HL-60 (cell line): ENCODE results near the gene NRN1L.

Source experiments
- DNase-seq, 2 experiments: peaks; one replicate each; pipeline ENCODE4 v3.0.0-alpha.2; 2010 to 2020; ENCODE audit warnings: low read depth in 1 of 2, low spot score in 1 of 2
- H3K27ac ChIP-seq: fragments of 250-450 bp; sonication (Bioruptor Pico); replicated peaks from 2 replicates; pipeline ENCODE4 v1.5.1; 2020; ENCODE audit warnings: mild to moderate bottlenecking, moderate library complexity
- H3K27me3 ChIP-seq: fragments of 250-450 bp; sonication (Bioruptor Pico); 2 replicates; pipeline ENCODE4 v1.5.1; 2021; ENCODE audit warnings: mild to moderate bottlenecking, moderate library complexity; ENCODE audit not compliant: insufficient read depth, poor library complexity, severe bottlenecking
- H3K4me3 ChIP-seq: replicated peaks from 2 replicates; pipeline ENCODE4 v1.5.1; 2011; ENCODE audit warnings: mild to moderate bottlenecking, control low read depth, low read length; ENCODE audit not compliant: insufficient read depth
- CTCF ChIP-seq: IDR thresholded peaks from one replicate; pipeline ENCODE4 v1.5.1; 2011; ENCODE audit warnings: low read length, control low read depth, inconsistent platforms; ENCODE audit not compliant: insufficient read depth
- GABPA ChIP-seq: IDR thresholded peaks from 2 replicates; pipeline ENCODE4 v1.6.1; 2012; ENCODE audit warnings: low read depth
- POLR2AphosphoS5 ChIP-seq: IDR thresholded peaks from 2 replicates; pipeline ENCODE4 v1.6.1; 2012; ENCODE audit warnings: low read depth
- REST ChIP-seq: IDR thresholded peaks from 2 replicates; pipeline ENCODE4 v1.6.1; 2012; ENCODE audit warnings: low read depth; ENCODE audit not compliant: insufficient replicate concordance
- SPI1 ChIP-seq: IDR thresholded peaks from 2 replicates; pipeline ENCODE4 v1.6.1; 2012; ENCODE audit warnings: low read depth, mild to moderate bottlenecking, borderline replicate concordance

Gene NRN1L

GRCh38 chr16:67841816-67842508, 42.7 kb upstream of the NRN1L start, which contains the start of gene THAP11:
THAP11 (plus strand) TSS chr16:67842320; CDS start chr16:67842555, 235 bp downstream.
- H3K27me3 ChIP-seq: no peaks in the 10 kb centered on the region
- TF ChIP-seq POLR2AphosphoS5 (peak; percentile 14; the same call in 1 of the 2 replicates), CTCF (peak; percentile 78), SPI1 (peak; percentile 60; the same call in 1 of the 2 replicates), GABPA (peak; percentile 79), REST (no peak)
- DNase-seq: peak; percentile 88 to 96
- peak within 1 kb of the TSS; percentile 79 for H3K4me3 ChIP-seq
- H3K27ac ChIP-seq: peak within 1 kb of the TSS; percentile 94

GRCh38 chr16:67842509-67843342, 42.0 kb upstream of the NRN1L start:
- Histone ChIP-seq H3K27ac (peak overlapping the region; percentile 78), H3K4me3 (peak overlapping the region; percentile 79), H3K27me3 (no peaks in the 10 kb centered on the region)
- peak; percentile 58 to 69 for DNase-seq
- peak; percentile 14; the same call in 1 of the 2 replicates for TF ChIP-seq POLR2AphosphoS5
- TF ChIP-seq CTCF: peak; percentile 21
- TF ChIP-seq GABPA: no peak; the same call in 1 of the 2 replicates

GRCh38 chr16:67843343-67843765, 41.3 kb upstream of the NRN1L start:
- H3K27me3 ChIP-seq: no peaks in the 10 kb centered on the region
- DNase-seq: no peak
- TF ChIP-seq CTCF (no peak), GABPA (no peak), POLR2AphosphoS5 (no peak), REST (no peak), SPI1 (no peak)
- H3K27ac ChIP-seq: peak overlapping the region; percentile 78; the same call in 1 of the 2 replicates
- H3K4me3 ChIP-seq: peak overlapping the region; percentile 79
